HepG2 (cell line): ENCODE results near the gene GLIS1. TPM values are rescaled to one million over a fixed set of nuclear protein-coding genes. Genes with fewer than 3 reads are reported as not detected.

Experiments
- ATAC-seq: fragments of 200-7000 bp; cut with Tn5 transposase; 3 replicates; pipeline ENCODE4 v1.9.1; 2020; ENCODE audit warnings: mild to moderate bottlenecking, moderate library complexity
- BruUV-seq: library from RNA; stranded (reverse); fragments of 400-500 nt; replicated peaks from 2 replicates; lab custom pipeline; 2021; lab: Mats Ljungman, UMichigan
- CTCF ChIA-PET: fragments of 300-600 bp; formaldehyde crosslinking; extraction: SDS; loops from one replicate; lab custom pipeline; 2021; ENCODE audit warnings: low total read pairs, inconsistent platforms, low intra/inter-chr PET ratio; lab: Yijun Ruan, JAX
- POLR2A ChIA-PET: fragments of 350-600 bp; sonication (Branson Sonifier 250); formaldehyde crosslinking; loops from one replicate; lab custom pipeline; 2020; ENCODE audit warnings: antibody characterized with exemption, inconsistent platforms; lab: Yijun Ruan, JAX
- DNase-seq: peaks from one replicate; pipeline ENCODE4 v3.0.0-alpha.2; 2015; ENCODE audit warnings: low spot score
- FAIRE-seq: peaks from 3 replicates; lab custom pipeline; 2011; peaks lifted over from hg19 to GRCh38; lab: Jason Lieb, UNC
- H2AFZ ChIP-seq: one replicate; pipeline ENCODE4 v1.6.1; 2011; ENCODE audit warnings: low read length, inconsistent platforms
- H3K27ac ChIP-seq: fragments of 300-600 bp; 3 replicates; pipeline ENCODE4 v1.8.0; 2011; ENCODE audit warnings: mixed run types, mild to moderate bottlenecking, mixed read lengths, low read length, inconsistent platforms; ENCODE audit not compliant: insufficient read depth; ENCODE audit errors: extremely low read length
- H3K27me3 ChIP-seq, 2 experiments: fragments of 200-600 bp in 1 of 2; 2 replicates in 1 of 2; 3 replicates in 1 of 2; pipeline versions ENCODE4 v1.6.0 to v1.8.0; 2011; ENCODE audit warnings: low read length in 2 of 2, mild to moderate bottlenecking in 2 of 2, moderate library complexity in 2 of 2, inconsistent platforms in 1 of 2; ENCODE audit not compliant: insufficient read depth in 2 of 2, control insufficient read depth in 1 of 2
- H3K36me3 ChIP-seq, 2 experiments: fragments of 200-600 bp in 1 of 2; replicated peaks in 1 of 2; 2 replicates in 1 of 2; 3 replicates in 1 of 2; pipeline versions ENCODE4 v1.5.1 to v1.8.0; 2011; ENCODE audit warnings: low read length in 2 of 2, inconsistent platforms in 1 of 2; ENCODE audit not compliant: insufficient read depth in 2 of 2, control insufficient read depth in 1 of 2
- H3K4me1 ChIP-seq: 2 replicates; pipeline ENCODE4 v1.5.1; 2012; ENCODE audit warnings: low read length, inconsistent platforms; ENCODE audit not compliant: insufficient read depth
- H3K4me2 ChIP-seq: 2 replicates; pipeline ENCODE4 v1.6.0; 2011; ENCODE audit warnings: low read depth, low read length, inconsistent platforms
- H3K4me3 ChIP-seq, 3 experiments: fragments of 200-600 bp in 1 of 3; sonication (generic), shearing (Covaris generic) in 1 of 3; replicated peaks in 1 of 3; 2 replicates each; pipeline ENCODE4 v1.5.1; 2011 to 2016; ENCODE audit warnings: low read length in 3 of 3, inconsistent platforms in 2 of 3, low read depth in 2 of 3, mild to moderate bottlenecking in 2 of 3, control low read depth in 1 of 3, mixed read lengths in 1 of 3; ENCODE audit not compliant: insufficient read depth in 1 of 3
- H3K79me2 ChIP-seq: one replicate; pipeline ENCODE4 v1.6.1; 2011; ENCODE audit warnings: low read length, inconsistent platforms; ENCODE audit not compliant: insufficient read depth
- H3K9ac ChIP-seq: 2 replicates; pipeline ENCODE4 v1.6.0; 2011; ENCODE audit warnings: mild to moderate bottlenecking, low read depth, low read length, inconsistent platforms; ENCODE audit not compliant: insufficient read depth
- H3K9me3 ChIP-seq: 2 replicates; pipeline ENCODE4 v1.5.1; 2012; ENCODE audit warnings: mild to moderate bottlenecking, low read length
- H4K20me1 ChIP-seq: 2 replicates; pipeline ENCODE4 v1.6.0; 2011; ENCODE audit warnings: inconsistent platforms, mild to moderate bottlenecking, low read length, moderate library complexity; ENCODE audit not compliant: insufficient read depth
- HCFC1 ChIP-seq: fragments of 150-350 bp; IDR thresholded peaks from 2 replicates; pipeline ENCODE4 v1.6.1; 2014; ENCODE audit warnings: low read depth, low read length
- NFYB ChIP-seq: sonication (generic); formaldehyde crosslinking; IDR thresholded peaks from 2 replicates; pipeline ENCODE4 v1.4.0; 2020; ENCODE audit warnings: missing genetic modification reagents
- RNF219 ChIP-seq: sonication (generic); formaldehyde crosslinking; IDR thresholded peaks from 2 replicates; pipeline ENCODE4 v1.5.0; 2020; ENCODE audit warnings: mild to moderate bottlenecking, missing genetic modification reagents
- SIN3A ChIP-seq: IDR thresholded peaks from 2 replicates; pipeline ENCODE4 v1.6.1; 2011; ENCODE audit warnings: low read depth, mild to moderate bottlenecking, control low read depth, low read length, borderline replicate concordance
- WGBS: methylation state at CpG from one replicate; pipeline ENCODE4 v1.1.6; 2017; ENCODE audit warnings: low lambda C conversion rate; 5-methylcytosine and 5-hydroxymethylcytosine counted together
- in situ Hi-C: cut with HindIII; loops from 2 replicates; pipeline ENCODE4 v1.10.0; 2017; ENCODE audit warnings: low pct_unique_long_range_greater_than_20kb; ENCODE audit not compliant: extremely low pct_ligation_motif_present
- intact Hi-C: fragments of 100-400 bp; cut with micrococcal nuclease; formaldehyde crosslinking; loops from one replicate; pipeline ENCODE4 v1.10.0; 2022; ENCODE audit not compliant: unreplicated experiment
- polyA plus RNA-seq, 8 experiments: library from polyadenylated mRNA; depleted of rRNA in 3 of 8; stranded (reverse) in 7 of 8; unstranded in 1 of 8; fragments of >200 nt; fragmentation: Illumina TruSeq in 4 of 8; extraction: Trizol in 4 of 8; gene quantifications; 2 replicates each; pipeline versions ENCODE4 v1.2.1 to v1.2.3, GENCODE V29; 2011 to 2016; ENCODE audit warnings: low read depth in 4 of 8, missing spikeins in 1 of 8, mixed read lengths in 1 of 8; ENCODE audit not compliant: insufficient read depth in 1 of 8
- total RNA-seq, 5 experiments: library from RNA; depleted of rRNA; stranded (reverse); fragments of >200 nt; fragmentation: Illumina TruSeq; extraction: Trizol; gene quantifications; 2 replicates each; pipeline ENCODE4 v1.2.3, GENCODE V29; 2016; ENCODE audit warnings: low read depth in 1 of 5

Gene GLIS1
- total and polyA plus RNA-seq, 2 of the 13 experiments (the other 11 are each of a cell fraction or from before 2014, with no cell fraction given), result 0.03 TPM; not detected in 1

- no peaks in the 10 kb centered on the region for H3K9me3 ChIP-seq
- ATAC-seq, result no peak
- in situ Hi-C loops, result no loop called here
Measured at GRCh38 chr1:53557830-53558738, 180.9 kb downstream of the GLIS1 start.

More at GRCh38 chr1:53557830-53558738, 180.9 kb downstream of the GLIS1 start:
- no peaks in the 10 kb centered on the region for H3K4me1 ChIP-seq
- H2AFZ ChIP-seq, result no peak overlapping the region
- no peak overlapping the region for H3K4me2 ChIP-seq
- no peak for DNase-seq
- BruUV-seq, result no TSS peak
- H3K4me3 ChIP-seq, result no peak overlapping the region
- ChIA-PET POLR2A (no interaction called here), CTCF (no interaction called here)
- TF ChIP-seq RNF219 (CRISPR knock-in tag), result no peak
- TF ChIP-seq NFYB (CRISPR knock-in tag), result no peak
- TF ChIP-seq SIN3A, result no peak
- no peak for TF ChIP-seq HCFC1
- no peaks in the 10 kb centered on the region for H4K20me1 ChIP-seq
- no peaks in the 10 kb centered on the region for H3K79me2 ChIP-seq
- H3K27me3 ChIP-seq, result peaks cover 5 to 35% of the 10 kb centered on the region in 2 experiments; a peak in 3 of 5 replicates
- H3K9ac ChIP-seq, result no peak overlapping the region
- H3K36me3 ChIP-seq, result no peaks in the 10 kb centered on the region
- intact Hi-C loops, result no loop called here
- WGBS, result 31% methylated on average over 10 of the region's 12 CpGs
- H3K27ac ChIP-seq, result no peak overlapping the region
- no peak for FAIRE-seq
